Measurements from ENCODE around the gene MYORG.
A peak's percentile ranks its signal among the peaks of the same experiment; 100 is the strongest.

The MYORG gene

DNA sequence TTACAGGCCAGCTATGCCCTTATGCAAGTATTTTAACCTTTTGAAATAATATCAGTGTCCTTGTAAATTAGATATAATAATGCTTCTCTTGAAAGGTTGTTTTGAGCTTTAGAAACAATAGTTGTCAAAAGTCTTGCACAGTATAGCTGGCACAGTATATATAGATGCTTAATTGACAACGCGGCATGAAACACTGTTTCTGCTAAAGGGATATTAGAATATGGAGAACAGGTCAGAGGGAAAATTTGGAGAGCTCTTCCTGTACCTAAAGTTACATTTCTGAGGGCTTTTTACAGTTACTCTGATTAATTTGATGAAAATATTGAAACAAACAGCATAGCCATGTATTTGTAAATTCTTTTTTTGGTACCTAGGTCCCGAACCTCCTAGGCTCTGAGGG lies 42.9 kb downstream of the MYORG start:
- Histone ChIP-seq H3K4me3 (ENCODE audit: low read depth, low read length) (no peak overlapping the region), H3K4me1 (no peaks in the 10 kb centered on the region), H3K9me3 (no peaks in the 10 kb centered on the region), H3K36me3 (no peaks in the 10 kb centered on the region; the same call in 1 of the 2 replicates), H3K27me3 (no peaks in the 10 kb centered on the region)
- DNase-seq, result no peak
- TF ChIP-seq, protein P1, sequence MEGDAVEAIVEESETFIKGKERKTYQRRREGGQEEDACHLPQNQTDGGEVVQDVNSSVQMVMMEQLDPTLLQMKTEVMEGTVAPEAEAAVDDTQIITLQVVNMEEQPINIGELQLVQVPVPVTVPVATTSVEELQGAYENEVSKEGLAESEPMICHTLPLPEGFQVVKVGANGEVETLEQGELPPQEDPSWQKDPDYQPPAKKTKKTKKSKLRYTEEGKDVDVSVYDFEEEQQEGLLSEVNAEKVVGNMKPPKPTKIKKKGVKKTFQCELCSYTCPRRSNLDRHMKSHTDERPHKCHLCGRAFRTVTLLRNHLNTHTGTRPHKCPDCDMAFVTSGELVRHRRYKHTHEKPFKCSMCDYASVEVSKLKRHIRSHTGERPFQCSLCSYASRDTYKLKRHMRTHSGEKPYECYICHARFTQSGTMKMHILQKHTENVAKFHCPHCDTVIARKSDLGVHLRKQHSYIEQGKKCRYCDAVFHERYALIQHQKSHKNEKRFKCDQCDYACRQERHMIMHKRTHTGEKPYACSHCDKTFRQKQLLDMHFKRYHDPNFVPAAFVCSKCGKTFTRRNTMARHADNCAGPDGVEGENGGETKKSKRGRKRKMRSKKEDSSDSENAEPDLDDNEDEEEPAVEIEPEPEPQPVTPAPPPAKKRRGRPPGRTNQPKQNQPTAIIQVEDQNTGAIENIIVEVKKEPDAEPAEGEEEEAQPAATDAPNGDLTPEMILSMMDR (IDR thresholded peaks at IDR 0.05; ENCODE audit: low read depth, low read length), result no peak

DNA sequence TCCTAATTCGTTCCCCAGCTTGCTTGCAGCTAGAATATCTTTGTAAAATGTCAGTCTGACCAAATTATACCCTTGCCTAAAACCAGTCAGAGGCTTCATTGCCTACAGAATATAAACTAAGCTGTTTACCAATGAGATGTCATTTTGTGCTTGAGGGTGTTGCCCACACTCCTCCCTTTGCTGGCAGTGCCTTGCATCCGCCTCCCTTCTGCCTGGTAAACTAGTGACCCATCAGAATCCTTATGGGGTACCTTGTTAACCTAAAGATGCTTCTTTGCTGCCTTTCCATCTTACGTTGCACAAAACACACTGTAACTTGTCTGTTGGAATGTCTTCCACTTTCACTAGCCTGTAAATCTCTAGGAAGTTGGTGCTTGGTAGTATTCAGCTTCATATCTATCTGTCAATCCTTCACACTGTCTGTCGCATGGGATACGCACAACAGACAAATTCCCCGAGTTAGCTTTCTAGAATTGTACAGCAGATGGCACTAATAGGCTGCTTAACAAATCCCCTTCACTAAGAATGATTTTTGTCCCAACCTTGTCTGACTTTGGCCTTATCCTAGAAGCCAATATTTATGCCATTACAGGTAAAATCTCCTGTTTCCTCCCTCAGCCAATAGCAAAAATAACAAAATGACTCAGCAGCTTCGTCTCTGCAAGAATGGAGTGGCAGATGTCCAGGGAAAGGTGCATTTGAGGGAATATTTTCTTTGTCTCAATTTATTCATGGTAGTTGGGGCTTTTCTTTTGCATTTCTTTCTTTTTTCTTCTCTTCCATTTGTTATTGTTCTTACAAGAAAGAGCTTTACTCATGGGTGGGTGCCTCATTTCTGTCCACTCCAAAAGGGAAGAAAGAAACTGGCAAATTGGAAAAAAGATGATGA lies 44.4 kb downstream of the MYORG start:
- H3K36me3 ChIP-seq, result no peaks in the 10 kb centered on the region
- no peak for DNase-seq
- H3K27me3 ChIP-seq, result no peaks in the 10 kb centered on the region
- H3K4me1 ChIP-seq, result no peaks in the 10 kb centered on the region
- TF ChIP-seq, protein P1 (IDR thresholded peaks at IDR 0.05; ENCODE audit: low read depth, low read length), result peak; percentile 80
- H3K4me3 ChIP-seq (ENCODE audit: low read depth, low read length), result no peak overlapping the region
- no peaks in the 10 kb centered on the region for H3K9me3 ChIP-seq

DNA sequence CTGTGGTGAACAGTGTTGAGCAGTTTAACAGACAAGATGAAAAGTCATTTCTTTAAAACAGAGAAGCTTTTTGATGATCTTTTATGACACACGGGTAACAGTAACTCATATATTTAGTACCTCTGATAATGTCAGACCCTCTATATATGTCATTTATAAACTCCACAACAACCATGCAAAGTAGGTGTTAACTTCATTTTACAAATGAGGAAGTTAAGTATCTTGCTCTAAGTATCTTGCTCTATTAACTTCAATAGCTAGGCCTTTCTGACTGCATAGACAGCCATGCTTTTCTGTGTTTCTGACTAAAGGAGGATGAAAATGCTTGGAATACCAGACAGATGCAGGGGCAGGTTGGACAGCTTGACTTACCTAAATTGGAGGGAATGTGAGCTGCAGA lies 45.5 kb downstream of the MYORG start:
- DNase-seq, result no peak

DNA sequence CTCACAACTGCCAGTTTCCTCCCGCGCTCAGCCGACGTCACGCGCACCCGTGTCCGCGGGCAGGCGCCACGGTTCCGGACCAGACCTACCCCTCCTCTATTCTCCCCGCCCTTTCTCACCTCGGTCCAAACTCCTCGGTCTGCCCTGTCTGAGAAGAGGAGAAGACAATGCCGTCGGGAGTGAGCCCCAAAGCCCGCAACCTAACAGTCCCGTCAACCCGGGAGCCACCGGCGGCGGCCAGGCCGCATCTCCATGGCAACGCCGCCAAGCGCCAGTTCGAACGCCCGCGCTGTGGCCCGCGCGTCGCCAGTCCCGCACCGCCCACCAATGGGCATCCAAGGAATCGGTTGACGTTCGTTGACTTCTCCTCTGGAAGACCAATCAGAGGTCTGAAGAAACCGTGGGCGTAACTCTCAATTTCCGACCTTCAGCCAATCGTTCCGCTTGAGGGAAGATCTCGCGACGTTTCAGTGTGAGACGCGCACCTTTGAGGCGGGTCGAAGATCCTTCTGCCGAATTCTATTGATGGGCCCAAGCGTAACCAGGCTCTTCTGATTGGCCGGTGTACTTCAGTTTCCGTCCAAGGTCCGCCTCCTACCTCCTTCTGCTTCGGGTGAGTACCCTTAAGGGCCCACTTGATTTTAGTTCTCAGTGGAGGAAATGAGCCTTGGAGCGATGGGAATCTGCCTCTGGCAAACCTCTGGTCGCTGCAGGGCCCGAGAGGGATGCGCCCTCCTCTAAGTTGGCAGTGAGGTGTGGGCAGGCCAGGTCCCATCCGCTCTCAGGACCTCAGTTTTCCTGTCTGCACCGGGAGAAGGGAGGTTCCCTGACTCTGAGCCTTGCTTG lies 47.5 kb downstream of the MYORG start, which contains the start of the genes KIF24 and NUDT2:
TSS of gene KIF24 (minus strand) at position 282 of the 846 bp plus-strand sequence. CDS start 17,922 bp downstream, outside the sequence.
TSS of gene NUDT2 (plus strand) at position 583 of the 846 bp plus-strand sequence. CDS start 9,471 bp downstream, outside the sequence.
- TF ChIP-seq, protein P1 (IDR thresholded peaks at IDR 0.05; ENCODE audit: low read depth, low read length), result no peak
- DNase-seq, result peak; percentile 97
- Histone ChIP-seq H3K4me1 (no peaks in the 10 kb centered on the region; the same call in 1 of the 2 replicates), H3K4me3 (ENCODE audit: low read depth, low read length) (peak within 1 kb of the TSS; percentile 96), H3K36me3 (no peaks in the 10 kb centered on the region), H3K27me3 (no peaks in the 10 kb centered on the region), H3K9me3 (no peaks in the 10 kb centered on the region)

More for the DNA sequence above, 45.5 kb downstream of the MYORG start:
- no peaks in the 10 kb centered on the region for H3K9me3 ChIP-seq
- TF ChIP-seq, protein P1 (IDR thresholded peaks at IDR 0.05; ENCODE audit: low read depth, low read length), result no peak
- H3K36me3 ChIP-seq, result no peaks in the 10 kb centered on the region
- no peak overlapping the region for H3K4me3 ChIP-seq (ENCODE audit: low read depth, low read length)
- H3K4me1 ChIP-seq, result no peaks in the 10 kb centered on the region
- H3K27me3 ChIP-seq, result no peaks in the 10 kb centered on the region

DNA sequence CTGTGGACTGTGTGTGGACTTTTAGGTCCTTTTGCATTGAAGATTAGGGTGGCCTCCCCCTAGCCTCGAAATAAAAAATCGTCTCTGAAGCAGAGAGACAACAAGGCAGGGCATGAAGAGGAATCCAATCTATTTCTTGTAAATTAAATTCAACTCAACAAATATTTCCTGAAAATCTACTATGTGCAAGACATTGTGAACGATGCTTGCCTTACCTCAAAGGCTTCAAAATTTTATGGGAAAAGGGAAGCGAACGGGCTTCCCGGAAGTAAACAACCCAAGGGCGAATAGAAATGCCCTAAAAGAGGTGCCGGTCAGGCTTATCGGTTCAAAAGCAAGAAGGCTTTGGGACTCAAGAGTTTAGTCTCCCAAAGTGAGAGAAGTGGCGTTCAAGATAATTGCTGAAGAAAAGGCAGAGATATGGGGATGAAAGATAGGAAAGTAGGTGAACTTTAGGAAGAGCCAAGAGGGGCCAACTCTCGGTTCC lies 48.2 kb downstream of the MYORG start:
- Histone ChIP-seq H3K9me3 (no peaks in the 10 kb centered on the region), H3K36me3 (no peaks in the 10 kb centered on the region), H3K4me3 (ENCODE audit: low read depth, low read length) (peak overlapping the region; percentile 78), H3K4me1 (no peaks in the 10 kb centered on the region; the same call in 1 of the 2 replicates), H3K27me3 (no peaks in the 10 kb centered on the region)
- no peak for DNase-seq
- TF ChIP-seq, protein P1 (IDR thresholded peaks at IDR 0.05; ENCODE audit: low read depth, low read length), result no peak

All from BE2C (cell line).